SK-N-DZ (cell line): Measurements from ENCODE around the gene UQCC5.
"Not testable (repeated sequence)": the region's sequence is repeated elsewhere in the genome, so short reads cannot be mapped to it uniquely, and the experiment has no call there.

Experiments
- DNase-seq: peaks from one replicate; pipeline ENCODE4 v3.0.0-alpha.2; 2015; ENCODE audit warnings: low spot score

Gene UQCC5

DNA sequence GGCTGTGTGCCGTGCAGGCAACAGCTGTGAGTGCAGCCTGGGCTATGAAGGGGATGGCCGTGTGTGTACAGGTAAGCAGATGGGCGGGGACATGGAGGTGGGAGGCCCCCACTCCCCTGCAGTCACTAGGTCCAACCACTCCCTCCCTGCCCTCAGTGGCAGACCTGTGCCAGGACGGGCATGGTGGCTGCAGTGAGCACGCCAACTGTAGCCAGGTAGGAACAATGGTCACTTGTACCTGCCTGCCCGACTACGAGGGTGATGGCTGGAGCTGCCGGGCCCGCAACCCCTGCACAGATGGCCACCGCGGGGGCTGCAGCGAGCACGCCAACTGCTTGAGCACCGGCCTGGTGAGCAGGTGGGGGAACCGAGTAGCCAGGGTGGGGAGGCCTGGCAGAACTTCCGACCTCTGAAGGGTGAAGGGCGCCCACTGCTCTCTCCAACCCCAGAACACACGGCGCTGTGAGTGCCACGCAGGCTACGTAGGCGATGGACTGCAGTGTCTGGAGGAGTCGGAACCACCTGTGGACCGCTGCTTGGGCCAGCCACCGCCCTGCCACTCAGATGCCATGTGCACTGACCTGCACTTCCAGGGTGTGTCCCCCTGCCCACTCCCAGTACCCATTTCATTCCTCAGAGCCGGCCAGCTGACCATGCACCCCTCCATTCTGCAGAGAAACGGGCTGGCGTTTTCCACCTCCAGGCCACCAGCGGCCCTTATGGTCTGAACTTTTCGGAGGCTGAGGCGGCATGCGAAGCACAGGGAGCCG lies 14.3 kb upstream of the UQCC5 start:
- DNase-seq = no peak

DNA sequence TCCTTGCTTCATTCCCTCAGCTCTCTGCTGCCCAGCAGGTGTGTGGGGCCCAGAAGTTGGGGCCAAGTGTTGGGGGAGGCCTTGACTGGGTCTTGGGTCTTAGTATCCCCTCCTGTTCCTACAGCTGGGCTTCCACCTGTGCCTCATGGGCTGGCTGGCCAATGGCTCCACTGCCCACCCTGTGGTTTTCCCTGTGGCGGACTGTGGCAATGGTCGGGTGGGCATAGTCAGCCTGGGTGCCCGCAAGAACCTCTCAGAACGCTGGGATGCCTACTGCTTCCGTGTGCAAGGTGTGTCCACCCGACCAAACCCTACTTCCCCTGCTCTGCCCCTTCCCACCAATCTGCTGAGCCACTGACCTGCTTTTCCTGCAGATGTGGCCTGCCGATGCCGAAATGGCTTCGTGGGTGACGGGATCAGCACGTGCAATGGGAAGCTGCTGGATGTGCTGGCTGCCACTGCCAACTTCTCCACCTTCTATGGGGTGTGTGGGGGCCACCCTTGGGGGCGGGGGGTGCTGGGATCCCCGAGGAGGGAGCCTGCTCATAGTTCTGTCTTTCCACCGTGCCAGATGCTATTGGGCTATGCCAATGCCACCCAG lies 13.7 kb upstream of the UQCC5 start:
- no peak for DNase-seq

DNA sequence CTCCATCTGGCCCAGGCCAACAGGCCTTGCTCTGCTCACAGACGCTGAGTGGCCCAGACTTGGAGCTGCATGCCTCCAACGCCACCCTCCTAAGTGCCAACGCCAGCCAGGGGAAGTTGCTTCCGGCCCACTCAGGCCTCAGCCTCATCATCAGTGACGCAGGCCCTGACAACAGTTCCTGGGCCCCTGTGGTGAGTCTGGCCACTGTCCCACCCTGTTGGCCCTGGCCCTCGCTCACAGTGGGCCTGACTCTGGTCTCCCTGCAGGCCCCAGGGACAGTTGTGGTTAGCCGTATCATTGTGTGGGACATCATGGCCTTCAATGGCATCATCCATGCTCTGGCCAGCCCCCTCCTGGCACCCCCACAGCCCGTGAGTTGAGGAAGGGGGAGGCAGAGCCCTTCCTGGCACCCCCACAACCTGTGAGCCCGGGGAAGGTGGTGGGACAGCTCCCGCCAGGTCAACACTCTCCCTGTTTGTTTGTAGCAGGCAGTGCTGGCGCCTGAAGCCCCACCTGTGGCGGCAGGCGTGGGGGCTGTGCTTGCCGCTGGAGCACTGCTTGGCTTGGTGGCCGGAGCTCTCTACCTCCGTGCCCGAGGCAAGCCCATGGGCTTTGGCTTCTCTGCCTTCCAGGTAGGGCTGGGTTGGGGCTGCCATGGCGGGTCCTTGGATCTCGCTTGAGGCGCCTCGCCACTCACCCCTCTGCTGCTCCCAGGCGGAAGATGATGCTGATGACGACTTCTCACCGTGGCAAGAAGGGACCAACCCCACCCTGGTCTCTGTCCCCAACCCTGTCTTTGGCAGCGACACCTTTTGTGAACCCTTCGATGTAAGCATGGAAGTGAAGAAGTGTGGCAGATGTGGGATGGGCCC lies 12.8 kb upstream of the UQCC5 start:
- DNase-seq = no peak

DNA sequence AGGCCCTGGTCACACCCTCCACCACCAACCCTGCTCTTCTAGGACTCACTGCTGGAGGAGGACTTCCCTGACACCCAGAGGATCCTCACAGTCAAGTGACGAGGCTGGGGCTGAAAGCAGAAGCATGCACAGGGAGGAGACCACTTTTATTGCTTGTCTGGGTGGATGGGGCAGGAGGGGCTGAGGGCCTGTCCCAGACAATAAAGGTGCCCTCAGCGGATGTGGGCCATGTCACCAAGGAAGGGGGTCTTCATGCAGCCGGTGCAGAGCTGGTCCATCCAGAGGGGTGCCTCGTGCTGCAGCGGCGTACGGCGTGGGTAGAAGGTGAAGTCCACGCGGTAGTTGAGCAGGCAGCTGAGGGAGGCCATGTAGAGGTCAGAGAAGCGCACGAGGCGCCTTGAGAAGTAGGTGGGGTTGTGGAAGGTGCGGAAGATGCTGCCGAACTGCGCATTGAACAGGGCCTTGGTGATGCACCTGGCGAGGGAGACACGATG lies 12.1 kb upstream of the UQCC5 start:
- DNase-seq = no peak

DNA sequence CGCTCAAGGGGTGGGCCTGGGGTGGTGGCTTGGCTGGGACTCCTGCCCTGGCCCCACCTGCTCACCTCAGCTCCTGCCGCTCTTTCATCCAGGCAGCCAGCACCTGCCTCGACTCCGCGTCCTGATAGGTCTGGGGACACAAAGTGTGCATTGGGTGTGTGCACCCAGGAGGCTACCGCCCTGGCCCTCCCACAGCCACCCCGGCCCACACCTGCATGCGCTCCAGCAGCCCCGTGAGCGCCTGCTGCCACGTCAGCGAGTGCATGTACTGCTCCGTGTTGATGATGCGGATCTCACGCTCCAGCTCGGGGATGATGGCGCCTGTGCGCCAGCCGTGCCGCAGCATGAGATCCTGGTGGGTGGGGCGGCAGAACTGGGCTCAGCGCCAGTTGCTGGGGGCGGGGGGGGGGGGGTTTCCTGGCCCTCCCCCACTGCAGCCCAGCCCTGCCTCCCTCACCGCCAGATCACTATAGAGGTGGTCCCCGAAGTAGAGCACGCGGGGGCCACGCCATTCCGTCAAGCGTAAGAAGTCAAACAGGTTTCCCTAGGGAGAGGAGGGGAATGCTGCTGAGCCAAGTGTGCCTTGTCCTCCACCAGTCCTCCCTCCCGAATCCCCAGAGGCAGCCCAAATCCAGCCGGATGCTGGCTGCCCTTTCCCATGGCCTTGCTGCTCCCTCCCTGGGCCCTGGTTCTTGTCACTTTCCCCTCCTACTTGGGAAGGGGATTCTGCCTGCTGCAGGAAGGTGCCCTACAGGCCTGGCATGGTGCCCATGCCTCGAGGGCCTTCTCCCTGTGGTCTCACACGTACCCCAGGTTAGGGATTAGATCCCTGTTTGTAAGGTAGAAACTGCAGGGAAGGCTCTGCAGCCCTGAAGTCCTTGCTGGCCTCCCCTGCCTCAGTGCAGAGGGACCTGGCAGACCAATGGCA lies 11.4 kb upstream of the UQCC5 start:
- no peak for DNase-seq

DNA sequence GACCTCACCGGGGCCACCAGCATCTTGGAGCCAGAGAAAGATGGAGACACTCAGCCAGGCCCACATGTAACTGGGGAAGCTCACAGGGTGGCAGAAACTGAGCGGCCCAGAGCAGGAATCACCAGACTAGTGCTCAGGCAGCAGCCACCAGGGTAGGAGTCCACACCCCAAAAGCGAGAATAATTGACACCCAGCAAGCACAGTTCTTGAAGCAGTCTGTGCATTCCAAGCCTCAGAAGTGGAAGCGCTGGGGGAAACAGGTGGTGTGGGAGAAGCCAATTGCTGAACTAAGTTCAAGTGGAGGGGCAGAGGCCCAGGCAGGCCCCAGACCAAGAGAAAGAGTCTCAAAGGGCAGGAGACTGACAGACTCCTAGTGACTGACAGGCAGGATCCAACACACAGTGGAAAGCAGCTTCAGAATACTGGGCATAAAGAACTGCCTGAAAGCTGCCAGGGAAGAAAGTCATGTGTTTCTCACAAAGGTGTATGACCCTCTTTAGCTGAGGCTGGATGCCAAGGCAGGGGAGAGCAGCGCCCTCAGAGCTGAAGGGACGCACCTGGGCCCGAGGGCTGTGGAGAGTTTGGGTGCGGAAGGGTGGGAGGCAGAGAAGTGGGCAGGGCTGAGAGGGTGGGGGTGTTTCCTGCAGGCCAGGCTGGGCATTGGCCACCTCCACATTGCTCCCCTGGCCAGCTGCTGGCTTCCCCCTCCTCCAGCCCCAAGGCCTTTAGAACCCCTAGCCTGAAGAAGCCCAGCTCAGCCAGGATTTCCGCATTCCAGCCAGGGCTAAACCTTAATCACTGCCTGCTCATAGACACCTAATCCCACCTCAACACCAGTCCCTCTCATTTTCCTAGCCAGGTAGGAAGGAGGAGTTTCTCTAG lies 10.5 kb upstream of the UQCC5 start:
- no peak for DNase-seq

DNA sequence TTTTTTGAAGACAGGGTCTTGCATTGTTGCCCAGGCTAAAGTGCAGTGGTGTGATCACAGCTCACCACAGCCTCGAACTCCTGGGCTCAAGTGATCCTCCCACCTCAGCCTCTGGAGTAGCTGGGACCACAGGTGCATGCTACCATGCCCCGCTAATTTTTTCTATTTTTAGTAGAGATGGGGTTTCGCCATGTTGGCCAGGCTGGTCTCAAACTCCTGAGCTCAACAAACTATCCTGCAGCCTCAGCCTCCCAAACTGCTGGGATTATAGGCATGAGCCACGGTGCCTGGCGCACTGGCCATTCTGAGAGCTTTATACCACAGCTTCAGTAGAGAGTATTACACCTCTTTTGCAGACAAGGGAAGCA lies 9.8 kb upstream of the UQCC5 start:
- DNase-seq = not testable (repeated sequence)

DNA sequence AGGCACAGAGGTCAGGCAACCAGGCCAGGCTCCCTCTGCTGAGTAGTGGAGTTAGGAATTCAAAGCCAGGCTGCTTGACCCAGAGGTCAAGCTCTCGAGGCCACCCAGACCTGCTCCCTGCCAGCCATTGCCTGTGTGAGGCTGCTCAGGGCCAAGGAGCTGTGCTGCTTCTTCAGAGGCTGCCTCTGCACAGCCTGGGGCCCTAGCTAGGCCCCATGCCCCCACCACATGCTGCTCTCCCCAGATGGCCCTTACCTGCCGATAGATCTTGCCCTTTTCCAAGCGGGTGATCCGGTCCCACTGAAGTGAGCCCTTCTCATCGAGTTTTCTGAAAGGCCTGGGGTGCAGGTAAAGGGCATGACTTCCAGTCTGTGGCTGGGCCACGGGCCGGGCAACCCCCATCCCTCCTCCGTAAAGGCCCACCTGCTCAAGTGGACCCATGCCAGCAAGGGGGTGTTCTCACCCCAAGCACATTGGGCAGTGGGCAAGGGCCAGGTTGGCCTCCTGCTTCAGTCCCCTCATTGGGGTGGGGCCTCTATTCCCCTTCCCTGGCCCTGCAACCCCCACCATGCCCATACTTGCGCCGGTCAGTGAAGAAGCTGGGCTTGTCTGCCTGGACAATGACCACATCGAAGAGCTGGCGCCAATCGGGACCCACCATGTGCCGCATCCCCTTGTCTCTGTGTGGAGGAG lies 9.2 kb upstream of the UQCC5 start:
- no peak for DNase-seq

DNA sequence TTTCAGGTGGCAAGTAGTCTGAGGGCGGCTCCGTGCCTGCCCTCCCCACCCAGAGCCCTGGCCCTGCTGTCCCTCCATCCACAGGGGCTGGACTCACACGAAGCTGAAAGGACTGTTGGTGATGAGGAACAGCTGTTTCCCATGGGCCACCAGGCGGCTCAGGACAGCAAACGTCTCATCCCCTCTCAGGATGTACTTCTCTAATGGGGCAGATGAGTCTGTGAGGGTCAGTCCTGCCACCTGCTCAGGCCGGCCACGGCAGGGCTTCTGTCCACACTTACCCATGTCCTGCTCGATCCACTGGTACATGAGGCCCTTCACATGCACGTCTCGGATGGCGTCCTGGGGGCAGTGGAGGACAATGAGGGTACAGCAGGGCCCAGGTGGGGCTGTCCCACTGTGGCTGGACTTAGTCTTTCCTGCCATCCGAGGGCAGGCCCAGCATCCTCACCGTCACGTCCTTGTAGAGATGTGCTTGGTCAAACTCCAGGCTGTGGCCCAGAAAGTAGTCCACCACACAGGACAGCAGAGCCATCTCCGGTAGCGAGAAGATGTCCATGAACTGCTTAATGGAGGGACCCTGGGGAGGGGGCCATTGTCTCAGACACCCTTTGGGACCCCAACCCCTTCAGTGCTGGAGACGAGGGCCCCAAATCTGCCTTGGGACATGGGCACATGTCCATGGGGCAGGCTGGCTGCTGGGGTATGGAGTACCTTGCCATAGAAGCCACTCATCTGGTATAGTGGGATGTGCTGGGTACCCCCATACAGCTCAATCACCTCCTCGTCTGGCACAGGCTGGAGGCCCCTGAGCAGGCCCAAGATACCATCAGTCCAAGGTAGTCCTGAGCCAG lies 8.4 kb upstream of the UQCC5 start:
- no peak for DNase-seq

DNA sequence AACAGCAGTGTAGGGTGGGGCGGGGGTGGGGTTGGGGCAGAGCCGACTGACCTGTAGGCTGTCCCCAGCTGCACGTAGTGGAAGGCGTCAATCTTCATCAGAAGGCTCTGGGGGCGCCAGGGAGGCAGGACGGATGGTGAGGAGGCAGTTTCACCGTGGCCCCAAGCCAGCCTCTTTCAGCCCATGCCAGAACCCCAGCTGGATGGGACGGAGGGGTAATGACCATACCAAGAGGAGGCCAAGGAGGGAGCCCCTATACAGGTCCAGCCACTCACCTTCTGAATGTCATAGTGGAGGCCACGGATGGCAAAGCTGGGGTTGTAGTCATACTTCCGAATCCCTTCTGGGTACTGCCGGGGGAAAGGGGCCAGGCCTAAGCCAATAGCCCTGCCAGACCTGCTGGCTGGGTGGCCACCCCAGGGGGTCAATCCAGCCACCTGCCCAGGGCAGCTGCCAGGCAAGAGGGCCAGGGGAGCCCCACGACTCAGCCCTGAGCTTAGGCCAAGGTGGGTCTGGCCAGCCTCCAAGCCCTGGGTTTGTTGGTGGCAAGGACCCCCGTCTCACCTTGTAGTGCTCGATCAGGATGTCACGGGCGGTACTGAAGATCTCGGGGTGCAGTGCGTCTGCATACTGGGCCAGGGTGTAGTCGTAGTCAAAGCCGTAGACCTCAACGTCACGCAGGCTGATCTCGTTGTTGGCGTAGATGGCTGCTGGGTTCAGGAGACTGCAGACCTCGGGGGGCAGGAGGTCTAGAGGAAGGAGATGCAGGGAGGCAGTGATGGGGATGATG lies 7.6 kb upstream of the UQCC5 start:
- DNase-seq = no peak

DNA sequence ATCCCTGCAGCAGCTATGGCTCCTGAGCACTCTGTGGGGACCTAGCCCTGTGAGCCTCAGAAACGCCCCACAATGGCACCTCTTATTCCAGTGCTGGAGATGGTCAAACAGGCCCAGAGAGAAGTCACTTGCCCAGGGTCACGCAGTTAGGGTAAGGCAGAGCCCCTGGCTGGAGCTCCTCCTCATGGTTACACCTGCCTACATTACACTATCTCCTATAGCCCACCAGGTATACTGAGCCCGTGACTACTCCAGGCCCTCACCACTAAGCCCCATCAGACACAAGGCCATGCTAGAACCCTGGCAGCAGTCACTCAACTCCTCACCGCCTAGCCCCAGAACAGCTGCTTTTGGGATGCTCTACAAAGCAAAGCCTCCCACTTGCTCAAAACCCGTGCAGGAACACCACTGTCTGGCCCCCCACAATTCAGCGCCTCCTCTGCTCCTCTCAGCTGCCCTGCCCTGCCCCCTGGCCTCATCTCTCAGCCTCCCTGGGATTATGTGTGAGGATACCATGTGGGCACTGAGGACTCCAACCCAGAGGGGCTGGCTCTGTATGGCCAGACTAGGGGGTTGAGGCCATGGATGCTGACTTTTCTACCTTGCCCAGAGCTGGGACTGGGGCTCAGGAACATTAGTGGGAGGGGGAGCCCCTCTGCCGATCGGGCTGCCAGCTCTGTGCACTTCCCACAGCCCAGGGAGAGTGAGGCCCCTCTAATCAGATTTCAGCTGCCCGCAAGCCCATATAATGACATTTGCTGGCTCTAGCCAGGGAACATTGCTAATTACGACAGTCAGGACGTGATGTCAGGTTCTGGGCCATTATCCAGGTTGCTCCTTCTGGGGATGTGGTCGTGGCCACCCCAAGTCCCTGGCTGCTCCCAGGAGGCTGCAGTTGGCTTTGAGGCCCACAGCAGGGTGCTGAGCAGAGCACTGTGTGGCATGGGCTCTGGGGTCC lies 6.8 kb upstream of the UQCC5 start:
- peak; percentile 90 for DNase-seq

DNA sequence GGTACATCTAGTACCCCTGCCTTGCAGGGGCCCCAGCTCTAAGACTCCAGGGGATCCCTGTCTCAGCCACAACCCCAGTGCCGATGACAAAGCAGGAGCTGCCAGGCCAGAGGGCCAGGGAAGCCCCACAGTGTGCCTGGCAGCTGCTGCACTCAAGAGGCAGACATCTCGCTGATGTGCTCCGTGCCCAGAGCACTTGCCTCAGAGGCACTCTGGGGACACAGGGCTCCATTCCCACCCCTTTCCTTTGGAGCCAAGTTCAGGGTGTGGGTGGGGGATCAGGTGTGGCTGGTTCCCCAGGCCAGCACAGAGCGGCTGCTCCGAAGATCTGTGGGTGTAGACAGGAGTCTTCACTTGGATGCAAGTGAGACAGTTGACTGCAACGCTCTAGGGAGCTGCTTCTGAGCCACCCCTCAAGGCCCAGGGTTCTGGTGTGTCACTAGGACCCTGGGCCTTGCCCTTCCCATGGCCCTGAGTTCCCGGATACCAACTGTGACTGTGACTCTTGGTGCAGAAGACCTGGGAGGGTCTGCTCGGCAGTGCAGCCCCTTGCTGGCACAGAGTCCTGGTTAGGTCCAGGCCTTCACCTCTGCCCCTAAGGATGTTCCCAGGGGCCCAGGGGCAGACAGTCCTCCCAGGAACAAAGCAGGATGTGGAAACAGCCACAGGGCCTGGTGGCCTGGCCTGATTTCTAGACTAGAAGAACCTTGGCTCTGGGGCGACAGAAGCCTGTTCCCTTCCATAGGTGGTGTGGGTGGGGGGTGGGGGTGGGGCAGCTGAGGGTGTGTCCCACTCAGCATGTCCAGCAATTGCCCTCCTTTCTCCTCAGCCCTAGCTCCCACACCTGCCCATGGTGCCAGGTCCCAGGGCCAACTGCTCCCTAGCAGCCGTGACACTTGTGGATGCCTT lies 5.2 kb upstream of the UQCC5 start:
- no peak for DNase-seq

DNA sequence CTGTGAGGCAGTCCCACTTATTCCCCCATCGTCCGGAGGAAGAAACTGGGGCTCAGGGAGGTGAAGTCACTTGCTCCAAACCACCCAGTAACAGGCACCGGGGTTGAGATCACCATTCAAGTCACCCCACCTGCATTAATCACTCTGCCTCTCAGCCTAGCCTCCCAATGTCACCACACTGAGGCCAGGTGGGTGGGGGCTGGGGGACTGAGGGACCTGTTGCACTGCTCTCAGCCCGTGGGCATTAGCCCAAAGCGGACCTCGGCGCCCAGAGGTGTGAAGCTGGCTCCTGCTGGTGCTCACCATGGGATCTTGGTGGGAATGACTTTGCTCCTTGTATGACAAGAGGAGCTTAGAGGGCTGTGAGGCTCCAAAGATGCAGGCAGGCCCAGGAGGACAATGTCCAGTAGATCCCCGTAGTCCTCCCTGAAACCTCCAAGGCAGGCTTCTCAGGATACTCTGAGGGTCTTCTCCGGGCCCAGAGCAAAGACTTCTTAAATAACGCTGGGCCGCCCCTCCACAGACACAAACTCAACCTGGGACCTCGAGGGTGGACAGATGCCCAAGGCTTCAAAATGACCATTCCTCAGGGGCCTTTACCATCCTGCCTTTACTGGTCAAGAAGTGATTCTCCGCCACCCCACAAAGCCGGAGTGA lies 4.4 kb upstream of the UQCC5 start:
- no peak for DNase-seq

DNA sequence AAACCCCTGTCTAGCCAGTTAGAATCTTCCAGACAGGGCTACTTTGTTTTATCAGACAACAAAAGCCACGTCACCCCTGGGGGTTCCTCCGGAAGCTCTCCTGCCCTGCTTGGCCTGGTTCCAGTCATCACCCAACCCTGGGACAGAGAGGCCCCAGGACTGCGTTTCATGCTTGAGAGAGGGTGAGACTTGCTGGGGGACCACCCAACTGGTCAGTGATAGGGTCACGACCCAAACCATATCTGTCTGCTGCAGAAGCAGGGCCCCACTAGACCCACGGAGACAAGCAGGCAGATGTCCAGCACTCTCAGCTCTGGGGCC lies 3.9 kb upstream of the UQCC5 start:
- DNase-seq = no peak
